SK-N-SH (cell line): ENCODE measurements around the gene KCNQ5. TPM values are rescaled to one million over a fixed set of nuclear protein-coding genes. Genes with fewer than 3 reads are reported as not detected.

Experiments
- CTCF ChIA-PET: fragments of 300-600, 350-600 bp; formaldehyde crosslinking; extraction: SDS; loops from one replicate; lab custom pipeline; 2021; lab: Yijun Ruan, JAX
- POLR2A ChIA-PET: fragments of 350-600 bp; sonication (Branson Sonifier 250); formaldehyde crosslinking; extraction: SDS; loops from one replicate; lab custom pipeline; 2020; ENCODE audit warnings: antibody characterized with exemption, inconsistent platforms; lab: Yijun Ruan, JAX
- DNase-seq: peaks from one replicate; pipeline ENCODE4 v3.0.0; 2012
- H2AFZ ChIP-seq: fragments of 200-600 bp; sonication (generic); 2 replicates; pipeline ENCODE4 v1.8.1; 2016; ENCODE audit warnings: antibody characterized with exemption, mild to moderate bottlenecking, low read depth
- H3F3A ChIP-seq: fragments of 200-600 bp; sonication (generic); replicated peaks from 2 replicates; pipeline ENCODE3; 2016; ENCODE audit warnings: antibody characterized with exemption, mild to moderate bottlenecking; ENCODE audit not compliant: insufficient read depth
- H3K27ac ChIP-seq, 2 experiments: fragments of 200-500 bp in 1 of 2; fragments of 200-600 bp in 1 of 2; sonication (Bioruptor generic) in 1 of 2; sonication (generic), shearing (Covaris generic) in 1 of 2; 2 replicates each; pipeline versions ENCODE4 v1.5.1 to v1.6.1; 2014 to 2016; ENCODE audit warnings: low read depth in 2 of 2, inconsistent platforms in 1 of 2, low read length in 1 of 2, mild to moderate bottlenecking in 1 of 2, mixed read lengths in 1 of 2
- H3K27me3 ChIP-seq: fragments of 200-600 bp; sonication (generic), shearing (Covaris generic); 2 replicates; pipeline ENCODE4 v1.6.1; 2016; ENCODE audit warnings: mixed run types; ENCODE audit not compliant: insufficient read depth
- H3K36me3 ChIP-seq, 2 experiments: fragments of 200-500 bp in 1 of 2; fragments of 200-600 bp in 1 of 2; sonication (Bioruptor generic) in 1 of 2; sonication (generic) in 1 of 2; replicated peaks in 1 of 2; 2 replicates each; pipeline versions ENCODE3 to v1.5.1; 2014 to 2016; ENCODE audit warnings: low read length in 1 of 2, mild to moderate bottlenecking in 1 of 2; ENCODE audit not compliant: insufficient read depth in 2 of 2, control insufficient read depth in 1 of 2
- H3K4me1 ChIP-seq, 2 experiments: fragments of 200-500 bp in 1 of 2; fragments of 200-600 bp in 1 of 2; sonication (Bioruptor generic) in 1 of 2; sonication (generic), shearing (Covaris generic) in 1 of 2; 2 replicates each; pipeline versions ENCODE4 v1.5.1 to v1.6.1; 2014 to 2016; ENCODE audit warnings: low read depth in 1 of 2, low read length in 1 of 2, mixed run types in 1 of 2; ENCODE audit not compliant: insufficient read depth in 2 of 2, control insufficient read depth in 1 of 2
- H3K4me2 ChIP-seq: fragments of 200-600 bp; sonication (generic), shearing (Covaris generic); 2 replicates; pipeline ENCODE4 v1.6.1; 2017; ENCODE audit warnings: mixed run types
- H3K4me3 ChIP-seq, 2 experiments: fragments of 200-500 bp in 1 of 2; fragments of 200-600 bp in 1 of 2; sonication (Bioruptor generic) in 1 of 2; sonication (generic), shearing (Covaris generic) in 1 of 2; 2 replicates each; pipeline versions ENCODE4 v1.5.1 to v1.8.1; 2014 to 2016; ENCODE audit warnings: low read depth in 2 of 2, inconsistent platforms in 1 of 2, low read length in 1 of 2, mild to moderate bottlenecking in 1 of 2, mixed read lengths in 1 of 2, moderate library complexity in 1 of 2
- H3K79me2 ChIP-seq: fragments of 200-600 bp; sonication (generic); 2 replicates; pipeline ENCODE4 v1.8.1; 2017; ENCODE audit warnings: mild to moderate bottlenecking; ENCODE audit not compliant: insufficient read depth
- H3K9ac ChIP-seq: fragments of 200-600 bp; sonication (generic); 2 replicates; pipeline ENCODE4 v1.6.1; 2017; ENCODE audit warnings: mixed run types
- H3K9me2 ChIP-seq: fragments of 200-600 bp; sonication (generic); 2 replicates; pipeline ENCODE4 v1.6.1; 2017; ENCODE audit warnings: mixed run types
- H3K9me3 ChIP-seq: fragments of 200-600 bp; sonication (generic); 2 replicates; pipeline ENCODE4 v1.6.1; 2017; ENCODE audit warnings: mixed run types, mild to moderate bottlenecking, moderate library complexity
- H4K20me1 ChIP-seq: fragments of 200-600 bp; sonication (generic); 2 replicates; pipeline ENCODE4 v1.6.1; 2017; ENCODE audit warnings: mild to moderate bottlenecking, mixed run types; ENCODE audit not compliant: insufficient read depth
- CHD2 ChIP-seq: fragments of 150-350 bp; IDR thresholded peaks from 2 replicates; pipeline ENCODE4 v1.6.1; 2018; ENCODE audit warnings: low read length; ENCODE audit not compliant: partially characterized antibody
- ELF1 ChIP-seq: IDR thresholded peaks from 2 replicates; pipeline ENCODE4 v1.4.0; 2012
- EP300 ChIP-seq, 2 experiments: IDR thresholded peaks; 2 replicates each; pipeline versions ENCODE4 v1.4.0 to v1.6.1; 2012; ENCODE audit warnings: borderline replicate concordance in 1 of 2, low read depth in 1 of 2, low read length in 1 of 2
- EZH2phosphoT487 ChIP-seq: fragments of 200-600 bp; sonication (generic); IDR thresholded peaks from 2 replicates; pipeline ENCODE4 v1.6.1; 2017; ENCODE audit warnings: low read depth, mixed run types, mild to moderate bottlenecking, antibody characterized with exemption, moderate library complexity, borderline replicate concordance
- FOSL2 ChIP-seq: IDR thresholded peaks from 2 replicates; pipeline ENCODE4 v1.4.0; 2012; ENCODE audit warnings: low read depth, mild to moderate bottlenecking, moderate library complexity, borderline replicate concordance
- JUND ChIP-seq: IDR thresholded peaks from 2 replicates; pipeline ENCODE4 v1.4.0; 2012
- MXI1 ChIP-seq: IDR thresholded peaks from 2 replicates; pipeline ENCODE4 v1.6.1; 2012; ENCODE audit warnings: mild to moderate bottlenecking, low read depth, low read length, improper control_type of control experiment
- POLR2AphosphoS5 ChIP-seq: IDR thresholded peaks from 2 replicates; pipeline ENCODE4 v1.6.1; 2012; ENCODE audit warnings: low read depth, low read length
- RFX5 ChIP-seq: IDR thresholded peaks from 2 replicates; pipeline ENCODE4 v1.6.1; 2012; ENCODE audit warnings: mild to moderate bottlenecking, improper control_type of control experiment, low read length
- RXRA ChIP-seq: IDR thresholded peaks from 2 replicates; pipeline ENCODE4 v1.4.0; 2012; ENCODE audit warnings: low read depth, mild to moderate bottlenecking, borderline replicate concordance
- SIN3A ChIP-seq: IDR thresholded peaks from 2 replicates; pipeline ENCODE4 v1.6.1; 2012; ENCODE audit warnings: low read depth, mild to moderate bottlenecking, low read length, moderate library complexity, borderline replicate concordance
- TCF12 ChIP-seq: IDR thresholded peaks from 2 replicates; pipeline ENCODE4 v1.4.0; 2012
- TEAD4 ChIP-seq: IDR thresholded peaks from 2 replicates; pipeline ENCODE4 v1.4.0; 2012; ENCODE audit warnings: mild to moderate bottlenecking, borderline replicate concordance; ENCODE audit not compliant: insufficient read depth
- WGBS: methylation state at CpG from one replicate; pipeline ENCODE4 v1.1.6; 2017; ENCODE audit warnings: low lambda C conversion rate; 5-methylcytosine and 5-hydroxymethylcytosine counted together
- polyA plus RNA-seq, 3 experiments: library from polyadenylated mRNA; depleted of rRNA; stranded (reverse); fragments of >200 nt; gene quantifications; 2 replicates each; pipeline ENCODE4 v1.2.3, GENCODE V29; 2012
- TF ChIP-seq, protein P1 (sequence below): fragments of 150-350 bp; IDR thresholded peaks from 2 replicates; pipeline ENCODE4 v1.6.1; 2017; ENCODE audit warnings: antibody characterized with exemption, low read length, low read depth, borderline replicate concordance
- TF ChIP-seq, protein P2 (sequence below): fragments of 200-600 bp; sonication (generic); IDR thresholded peaks from 2 replicates; pipeline ENCODE4 v1.6.1; 2017; ENCODE audit warnings: antibody characterized with exemption, mild to moderate bottlenecking, moderate library complexity
- TF ChIP-seq, protein P3 (sequence below): IDR thresholded peaks from 2 replicates; pipeline ENCODE4 v1.4.0; 2012; ENCODE audit warnings: low read depth
- TF ChIP-seq, protein P4 (sequence below): fragments of 150-350 bp; IDR thresholded peaks from 2 replicates; pipeline ENCODE4 v1.6.1; 2016; ENCODE audit warnings: mild to moderate bottlenecking, low read depth, low read length
- TF ChIP-seq, protein P5 (sequence below): IDR thresholded peaks from 2 replicates; pipeline ENCODE4 v1.4.0; 2012; ENCODE audit warnings: low read depth, borderline replicate concordance
- TF ChIP-seq, protein P6 (sequence below): IDR thresholded peaks from 2 replicates; pipeline ENCODE4 v1.4.0; 2012; ENCODE audit warnings: low read depth, borderline replicate concordance
- TF ChIP-seq, protein P7 (sequence below): IDR thresholded peaks from 2 replicates; pipeline ENCODE4; 2012

Gene KCNQ5
- polyA plus RNA-seq, 1 of the 3 experiments (the other 2 are of a cell fraction) = 3.2 TPM

DNA sequence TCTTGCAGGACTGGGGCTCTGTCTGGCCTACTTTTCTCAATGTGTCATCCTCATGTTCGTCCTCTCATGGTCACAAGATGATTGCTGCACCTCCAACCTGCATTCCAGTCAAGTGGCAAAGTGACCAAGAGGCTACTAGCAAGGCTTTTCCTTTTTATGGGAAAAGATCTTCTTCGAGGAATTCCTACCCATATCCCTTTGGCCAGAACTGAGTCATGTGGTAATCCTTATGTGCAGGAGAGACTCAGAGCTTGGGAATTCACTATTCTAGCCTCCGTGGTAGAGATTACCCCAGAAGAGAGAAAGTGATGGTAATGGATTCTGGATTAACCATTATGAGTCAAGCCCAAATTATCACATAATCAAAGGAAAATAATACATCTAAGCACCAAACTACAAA, 162.7 kb downstream of the KCNQ5 start (continued):
- TF ChIP-seq, protein P1, sequence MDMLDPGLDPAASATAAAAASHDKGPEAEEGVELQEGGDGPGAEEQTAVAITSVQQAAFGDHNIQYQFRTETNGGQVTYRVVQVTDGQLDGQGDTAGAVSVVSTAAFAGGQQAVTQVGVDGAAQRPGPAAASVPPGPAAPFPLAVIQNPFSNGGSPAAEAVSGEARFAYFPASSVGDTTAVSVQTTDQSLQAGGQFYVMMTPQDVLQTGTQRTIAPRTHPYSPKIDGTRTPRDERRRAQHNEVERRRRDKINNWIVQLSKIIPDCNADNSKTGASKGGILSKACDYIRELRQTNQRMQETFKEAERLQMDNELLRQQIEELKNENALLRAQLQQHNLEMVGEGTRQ = no peak

DNA sequence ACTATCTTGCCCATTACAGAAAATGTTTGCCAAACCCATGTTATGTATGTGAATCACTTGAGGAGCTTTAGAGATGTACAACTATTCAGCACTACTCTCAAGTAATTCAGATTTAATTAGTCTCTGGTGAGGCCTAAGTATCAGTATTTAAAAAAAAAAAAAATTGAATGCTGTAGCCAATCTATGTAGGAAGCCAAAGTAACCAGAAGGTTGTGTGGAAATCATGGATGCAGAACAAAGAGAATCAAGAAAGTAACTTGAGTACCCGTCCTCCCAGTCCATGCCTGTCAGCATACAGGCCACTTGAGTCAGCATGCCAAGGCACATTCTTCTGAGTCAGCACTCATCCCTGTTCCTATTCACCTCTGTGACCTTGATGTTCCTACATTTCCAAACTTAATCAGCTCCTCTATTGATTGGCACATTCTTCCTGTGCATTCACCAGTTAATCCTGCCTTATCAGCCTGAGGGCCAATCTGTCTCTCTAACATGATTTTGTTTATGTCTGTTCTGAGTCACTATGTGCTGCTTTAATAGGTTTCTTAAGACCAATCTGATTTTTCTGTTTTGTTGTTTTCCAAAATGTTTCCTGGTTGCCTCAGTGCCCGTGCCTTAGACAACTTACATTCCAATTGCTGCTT, 165.6 kb downstream of the KCNQ5 start:
- POLR2A ChIA-PET = no interaction called here
- DNase-seq = no peak
- Histone ChIP-seq H3K9me3 (no peaks in the 10 kb centered on the region), H3K9ac (peak overlapping the region; percentile 41; the same call in 1 of the 2 replicates), H3K4me3 (no peak overlapping the region), H2AFZ (no peak overlapping the region), H3K4me1 (peaks cover 5 to 30% of the 10 kb centered on the region in 2 experiments; a peak in 2 of 4 replicates), H3K27ac (peak overlapping the region; percentile 39 to 86; a peak in 3 of 4 replicates), H4K20me1 (0 out of 2 replicates have a peak, but pooled peaks cover 4% of the 10 kb centered on the region), H3K9me2 (no peaks in the 10 kb centered on the region), H3K79me2 (peaks cover 41% of the 10 kb centered on the region; the same call in 1 of the 2 replicates), H3K27me3 (no peaks in the 10 kb centered on the region), H3K4me2 (peak overlapping the region; percentile 10), H3K36me3 (peaks cover 0 to 6% of the 10 kb centered on the region in 2 experiments), H3F3A (peaks cover 36% of the 10 kb centered on the region)
- CTCF ChIA-PET = interaction anchor here (1.2 kb wide), 1 partner anchor 171 kb away, joined by 3 read pairs; no protein-coding TSS in a partner anchor
- WGBS = 26% methylated on average over 2 of the region's 2 CpGs
- peak; percentile 76 for TF ChIP-seq FOSL2
- TF ChIP-seq EP300 (IDR thresholded peaks at IDR 0.05; ENCODE audit: borderline replicate concordance in 1 of 2, low read depth in 1 of 2, low read length in 1 of 2) = peak in 1 of 2 experiments; percentile 45; a peak in 1 of 4 replicates
- no peak for TF ChIP-seq POLR2AphosphoS5
- TF ChIP-seq, protein P2, sequence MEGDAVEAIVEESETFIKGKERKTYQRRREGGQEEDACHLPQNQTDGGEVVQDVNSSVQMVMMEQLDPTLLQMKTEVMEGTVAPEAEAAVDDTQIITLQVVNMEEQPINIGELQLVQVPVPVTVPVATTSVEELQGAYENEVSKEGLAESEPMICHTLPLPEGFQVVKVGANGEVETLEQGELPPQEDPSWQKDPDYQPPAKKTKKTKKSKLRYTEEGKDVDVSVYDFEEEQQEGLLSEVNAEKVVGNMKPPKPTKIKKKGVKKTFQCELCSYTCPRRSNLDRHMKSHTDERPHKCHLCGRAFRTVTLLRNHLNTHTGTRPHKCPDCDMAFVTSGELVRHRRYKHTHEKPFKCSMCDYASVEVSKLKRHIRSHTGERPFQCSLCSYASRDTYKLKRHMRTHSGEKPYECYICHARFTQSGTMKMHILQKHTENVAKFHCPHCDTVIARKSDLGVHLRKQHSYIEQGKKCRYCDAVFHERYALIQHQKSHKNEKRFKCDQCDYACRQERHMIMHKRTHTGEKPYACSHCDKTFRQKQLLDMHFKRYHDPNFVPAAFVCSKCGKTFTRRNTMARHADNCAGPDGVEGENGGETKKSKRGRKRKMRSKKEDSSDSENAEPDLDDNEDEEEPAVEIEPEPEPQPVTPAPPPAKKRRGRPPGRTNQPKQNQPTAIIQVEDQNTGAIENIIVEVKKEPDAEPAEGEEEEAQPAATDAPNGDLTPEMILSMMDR = no peak
- TF ChIP-seq RFX5 = no peak
- no peak for TF ChIP-seq ELF1
- TF ChIP-seq, protein P3, sequence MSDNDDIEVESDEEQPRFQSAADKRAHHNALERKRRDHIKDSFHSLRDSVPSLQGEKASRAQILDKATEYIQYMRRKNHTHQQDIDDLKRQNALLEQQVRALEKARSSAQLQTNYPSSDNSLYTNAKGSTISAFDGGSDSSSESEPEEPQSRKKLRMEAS = 0 out of 2 replicates have a peak, but pooled peaks have one; percentile 53
- TF ChIP-seq, protein P1 = no peak
- TF ChIP-seq, protein P4, sequence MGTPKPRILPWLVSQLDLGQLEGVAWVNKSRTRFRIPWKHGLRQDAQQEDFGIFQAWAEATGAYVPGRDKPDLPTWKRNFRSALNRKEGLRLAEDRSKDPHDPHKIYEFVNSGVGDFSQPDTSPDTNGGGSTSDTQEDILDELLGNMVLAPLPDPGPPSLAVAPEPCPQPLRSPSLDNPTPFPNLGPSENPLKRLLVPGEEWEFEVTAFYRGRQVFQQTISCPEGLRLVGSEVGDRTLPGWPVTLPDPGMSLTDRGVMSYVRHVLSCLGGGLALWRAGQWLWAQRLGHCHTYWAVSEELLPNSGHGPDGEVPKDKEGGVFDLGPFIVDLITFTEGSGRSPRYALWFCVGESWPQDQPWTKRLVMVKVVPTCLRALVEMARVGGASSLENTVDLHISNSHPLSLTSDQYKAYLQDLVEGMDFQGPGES = no peak
- TF ChIP-seq CHD2 = no peak
- TF ChIP-seq TCF12 = peak; percentile 73
- TF ChIP-seq, protein P5, sequence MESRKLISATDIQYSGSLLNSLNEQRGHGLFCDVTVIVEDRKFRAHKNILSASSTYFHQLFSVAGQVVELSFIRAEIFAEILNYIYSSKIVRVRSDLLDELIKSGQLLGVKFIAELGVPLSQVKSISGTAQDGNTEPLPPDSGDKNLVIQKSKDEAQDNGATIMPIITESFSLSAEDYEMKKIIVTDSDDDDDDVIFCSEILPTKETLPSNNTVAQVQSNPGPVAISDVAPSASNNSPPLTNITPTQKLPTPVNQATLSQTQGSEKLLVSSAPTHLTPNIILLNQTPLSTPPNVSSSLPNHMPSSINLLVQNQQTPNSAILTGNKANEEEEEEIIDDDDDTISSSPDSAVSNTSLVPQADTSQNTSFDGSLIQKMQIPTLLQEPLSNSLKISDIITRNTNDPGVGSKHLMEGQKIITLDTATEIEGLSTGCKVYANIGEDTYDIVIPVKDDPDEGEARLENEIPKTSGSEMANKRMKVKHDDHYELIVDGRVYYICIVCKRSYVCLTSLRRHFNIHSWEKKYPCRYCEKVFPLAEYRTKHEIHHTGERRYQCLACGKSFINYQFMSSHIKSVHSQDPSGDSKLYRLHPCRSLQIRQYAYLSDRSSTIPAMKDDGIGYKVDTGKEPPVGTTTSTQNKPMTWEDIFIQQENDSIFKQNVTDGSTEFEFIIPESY = no peak
- TF ChIP-seq RXRA = peak; percentile 65; the same call in 1 of the 2 replicates
- TF ChIP-seq TEAD4 = peak; percentile 70; the same call in 1 of the 2 replicates
- TF ChIP-seq, protein P6, sequence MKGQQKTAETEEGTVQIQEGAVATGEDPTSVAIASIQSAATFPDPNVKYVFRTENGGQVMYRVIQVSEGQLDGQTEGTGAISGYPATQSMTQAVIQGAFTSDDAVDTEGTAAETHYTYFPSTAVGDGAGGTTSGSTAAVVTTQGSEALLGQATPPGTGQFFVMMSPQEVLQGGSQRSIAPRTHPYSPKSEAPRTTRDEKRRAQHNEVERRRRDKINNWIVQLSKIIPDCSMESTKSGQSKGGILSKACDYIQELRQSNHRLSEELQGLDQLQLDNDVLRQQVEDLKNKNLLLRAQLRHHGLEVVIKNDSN = no peak
- TF ChIP-seq, protein P7, sequence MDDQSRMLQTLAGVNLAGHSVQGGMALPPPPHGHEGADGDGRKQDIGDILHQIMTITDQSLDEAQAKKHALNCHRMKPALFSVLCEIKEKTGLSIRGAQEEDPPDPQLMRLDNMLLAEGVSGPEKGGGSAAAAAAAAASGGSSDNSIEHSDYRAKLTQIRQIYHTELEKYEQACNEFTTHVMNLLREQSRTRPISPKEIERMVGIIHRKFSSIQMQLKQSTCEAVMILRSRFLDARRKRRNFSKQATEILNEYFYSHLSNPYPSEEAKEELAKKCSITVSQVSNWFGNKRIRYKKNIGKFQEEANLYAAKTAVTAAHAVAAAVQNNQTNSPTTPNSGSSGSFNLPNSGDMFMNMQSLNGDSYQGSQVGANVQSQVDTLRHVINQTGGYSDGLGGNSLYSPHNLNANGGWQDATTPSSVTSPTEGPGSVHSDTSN = peak; percentile 77
- peak; percentile 88 for TF ChIP-seq JUND
- TF ChIP-seq SIN3A = 0 out of 2 replicates have a peak, but pooled peaks have one; percentile 27
- no peak for TF ChIP-seq MXI1
- no peak for TF ChIP-seq EZH2phosphoT487
